GM12872 (cell line): ENCODE measurements around the gene INO80C.

Experiments
- TF ChIP-seq, protein P1 (sequence below): IDR thresholded peaks from 3 replicates; pipeline ENCODE4 v1.5.1; 2011; ENCODE audit warnings: low read depth, mild to moderate bottlenecking, low read length, moderate library complexity; ENCODE audit not compliant: insufficient read depth

INO80C gene

DNA sequence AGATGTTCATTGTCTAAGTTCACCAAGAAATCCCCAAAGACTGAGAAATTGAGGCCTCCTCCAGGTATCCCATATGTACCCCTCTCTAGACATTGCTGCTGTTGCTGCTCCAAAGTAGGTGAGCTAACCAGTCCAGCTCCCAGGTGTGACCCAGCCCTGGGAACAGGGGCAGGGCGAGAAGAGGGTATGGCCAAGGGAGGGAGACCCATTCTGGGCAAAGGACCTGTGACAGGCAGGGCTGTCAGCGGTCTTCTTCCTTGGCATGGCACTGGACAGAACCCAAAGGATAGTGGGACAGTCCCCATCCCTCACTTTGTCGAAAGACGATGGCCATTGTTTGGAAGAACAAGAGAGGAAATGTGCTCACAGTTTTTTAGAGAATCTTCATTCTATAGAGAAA, 7.2 kb upstream of the INO80C start:
- TF ChIP-seq, protein P1, sequence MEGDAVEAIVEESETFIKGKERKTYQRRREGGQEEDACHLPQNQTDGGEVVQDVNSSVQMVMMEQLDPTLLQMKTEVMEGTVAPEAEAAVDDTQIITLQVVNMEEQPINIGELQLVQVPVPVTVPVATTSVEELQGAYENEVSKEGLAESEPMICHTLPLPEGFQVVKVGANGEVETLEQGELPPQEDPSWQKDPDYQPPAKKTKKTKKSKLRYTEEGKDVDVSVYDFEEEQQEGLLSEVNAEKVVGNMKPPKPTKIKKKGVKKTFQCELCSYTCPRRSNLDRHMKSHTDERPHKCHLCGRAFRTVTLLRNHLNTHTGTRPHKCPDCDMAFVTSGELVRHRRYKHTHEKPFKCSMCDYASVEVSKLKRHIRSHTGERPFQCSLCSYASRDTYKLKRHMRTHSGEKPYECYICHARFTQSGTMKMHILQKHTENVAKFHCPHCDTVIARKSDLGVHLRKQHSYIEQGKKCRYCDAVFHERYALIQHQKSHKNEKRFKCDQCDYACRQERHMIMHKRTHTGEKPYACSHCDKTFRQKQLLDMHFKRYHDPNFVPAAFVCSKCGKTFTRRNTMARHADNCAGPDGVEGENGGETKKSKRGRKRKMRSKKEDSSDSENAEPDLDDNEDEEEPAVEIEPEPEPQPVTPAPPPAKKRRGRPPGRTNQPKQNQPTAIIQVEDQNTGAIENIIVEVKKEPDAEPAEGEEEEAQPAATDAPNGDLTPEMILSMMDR: no peak

DNA sequence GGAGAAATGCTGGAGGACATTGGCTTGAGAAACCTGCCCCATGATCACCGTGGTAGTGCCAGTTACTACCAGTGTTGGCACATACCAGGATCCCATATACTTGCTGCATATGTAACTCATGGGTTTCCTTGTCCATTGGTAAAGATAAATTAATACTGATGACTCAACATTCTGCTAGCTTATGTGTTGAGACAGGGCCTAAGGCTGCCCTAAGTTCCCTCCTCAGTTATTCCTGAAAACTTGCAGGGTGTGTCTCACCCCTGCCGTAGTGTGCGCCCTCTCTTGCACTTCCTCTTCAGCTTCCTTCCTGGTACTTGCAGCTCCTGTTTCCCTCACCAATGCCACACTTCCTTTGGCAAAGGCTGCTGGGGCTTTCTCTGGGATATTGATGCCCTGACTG, 4.3 kb upstream of the INO80C start:
- TF ChIP-seq, protein P1: no peak

DNA sequence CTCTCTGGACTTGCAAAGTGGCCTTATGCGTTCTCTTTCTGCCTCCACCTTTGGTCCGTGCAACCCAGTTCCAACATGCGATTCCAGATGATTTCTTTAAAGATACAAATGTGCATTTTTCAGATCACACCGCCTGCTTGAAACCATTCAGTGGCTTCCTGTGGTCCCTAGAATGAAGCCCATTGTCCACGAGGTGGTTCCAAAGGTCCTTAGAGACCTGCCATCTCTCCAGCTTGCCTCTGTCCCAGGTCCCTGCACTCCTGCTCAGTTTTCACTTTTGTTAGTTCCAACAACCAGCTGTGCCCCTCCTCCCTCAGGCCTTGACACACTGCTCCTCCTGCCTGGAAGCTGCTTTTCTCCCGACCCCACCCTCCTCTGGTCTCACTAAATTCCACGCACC, 3.6 kb upstream of the INO80C start:
- TF ChIP-seq, protein P1: no peak

DNA sequence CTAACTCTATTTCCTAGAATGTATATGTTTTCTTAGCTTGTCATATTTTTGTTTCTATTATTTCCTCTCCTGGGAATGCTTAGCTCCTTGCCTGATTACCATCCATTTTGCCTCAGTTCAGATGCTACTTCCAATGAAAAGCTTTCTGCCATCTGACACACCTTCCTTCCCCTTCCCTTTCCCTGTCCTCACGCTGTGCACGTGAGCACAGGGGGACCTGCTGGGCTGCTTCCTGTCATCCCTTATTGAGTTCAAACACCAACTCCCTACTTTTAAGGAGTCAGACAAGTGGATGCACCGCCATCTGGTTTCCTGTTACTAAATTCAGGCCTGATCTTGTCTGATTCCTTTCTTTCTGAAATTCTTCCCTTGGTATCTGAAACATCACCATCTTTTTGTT, 2.4 kb upstream of the INO80C start:
- TF ChIP-seq, protein P1: no peak

DNA sequence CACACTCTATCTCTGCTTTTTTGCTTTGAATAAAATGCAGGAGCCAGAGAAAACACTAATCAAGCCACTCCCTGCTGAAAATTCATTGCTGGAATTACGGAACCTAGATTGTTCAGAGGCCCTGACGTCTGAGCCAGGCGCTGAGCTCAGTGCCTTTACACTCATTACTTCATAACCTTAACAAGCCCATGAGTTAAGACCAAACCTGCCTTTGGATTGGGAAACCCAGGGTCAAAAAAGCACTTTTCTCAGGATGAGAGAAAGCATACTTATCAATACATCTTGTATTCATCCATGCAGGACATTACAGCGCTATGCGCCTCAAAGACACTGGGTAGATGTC, 762 bp downstream of the INO80C start:
- TF ChIP-seq, protein P1: no peak

DNA sequence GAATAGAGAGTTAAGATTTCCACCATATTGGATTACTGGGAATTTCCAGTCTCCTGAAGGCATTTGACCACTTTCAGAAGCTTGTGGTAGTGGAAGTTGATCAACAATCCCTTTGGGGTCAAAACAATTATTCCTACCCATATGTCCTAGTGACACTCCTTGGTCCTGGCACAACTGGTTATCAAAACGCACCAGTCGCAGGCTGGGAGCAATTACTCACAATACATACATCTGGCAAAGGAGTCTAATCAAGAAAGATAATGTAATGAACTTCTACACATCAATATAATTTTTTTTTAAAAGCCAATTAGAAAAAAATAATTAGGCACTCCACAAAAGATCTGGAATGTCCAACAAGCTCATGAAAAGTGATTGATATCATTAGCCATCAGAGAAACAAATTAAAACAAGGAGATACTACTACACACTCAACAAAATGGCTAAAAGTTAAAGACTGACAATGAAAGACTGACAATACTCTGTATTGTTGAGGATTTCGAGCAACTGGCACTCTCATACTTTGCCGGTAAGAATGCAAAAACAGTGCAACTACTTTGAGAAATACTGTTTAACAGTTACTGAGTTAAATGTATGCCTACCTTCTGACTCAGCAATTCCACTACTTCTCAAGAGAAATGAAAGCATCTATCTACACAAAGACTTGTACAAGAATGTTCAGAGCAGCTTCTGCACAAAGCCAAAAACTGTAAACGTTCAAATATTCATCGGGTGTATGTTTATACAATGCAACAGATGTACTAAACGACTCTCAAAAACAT, 2.0 kb downstream of the INO80C start:
- TF ChIP-seq, protein P1: no peak

DNA sequence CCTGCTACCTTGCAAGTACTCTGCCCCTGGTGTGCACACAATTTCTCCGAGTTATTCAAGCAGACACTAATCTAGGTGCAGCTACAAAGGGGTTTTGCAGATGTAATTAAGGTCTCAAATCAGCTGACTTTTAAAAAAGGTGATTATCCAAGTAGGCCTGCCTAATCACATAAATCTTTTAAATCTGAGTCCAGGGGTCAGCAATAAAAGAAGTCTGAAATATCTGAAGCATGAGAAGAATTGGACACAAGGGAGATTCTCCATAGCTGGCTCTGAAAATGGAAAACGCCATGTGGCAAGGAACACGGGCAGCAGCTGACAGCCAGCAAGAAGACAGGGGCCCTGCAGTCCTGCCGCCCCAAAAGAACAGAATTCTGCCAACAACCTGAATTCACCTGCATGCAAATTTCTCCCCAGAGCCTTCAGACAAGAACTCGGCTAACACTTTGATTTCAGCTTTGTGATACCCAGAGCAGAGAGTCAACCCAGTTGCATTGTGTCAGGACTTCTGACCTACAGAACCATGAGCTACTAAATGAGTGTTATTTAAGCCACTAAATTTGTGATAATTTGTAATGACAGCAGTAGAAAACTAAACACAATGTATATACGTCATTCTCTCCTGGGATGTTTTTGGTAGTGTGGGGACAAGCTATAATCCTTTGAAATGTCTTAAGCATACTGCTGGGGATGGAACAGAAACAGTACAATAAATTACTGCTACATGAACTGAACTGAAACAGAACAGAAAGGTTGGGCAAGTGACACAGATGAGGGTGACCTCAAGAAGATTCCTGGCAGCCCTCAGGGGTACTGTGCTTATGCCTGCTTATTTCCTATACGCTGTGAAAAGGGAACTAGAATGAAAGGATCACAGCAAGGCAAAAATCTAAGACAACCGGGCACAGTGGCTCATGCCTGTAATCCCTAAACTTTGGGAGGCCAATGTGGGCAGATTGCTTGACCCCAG, 3.2 kb downstream of the INO80C start:
- TF ChIP-seq, protein P1: no peak
